ENCODE measurements around the gene IL1RL2.

DNA sequence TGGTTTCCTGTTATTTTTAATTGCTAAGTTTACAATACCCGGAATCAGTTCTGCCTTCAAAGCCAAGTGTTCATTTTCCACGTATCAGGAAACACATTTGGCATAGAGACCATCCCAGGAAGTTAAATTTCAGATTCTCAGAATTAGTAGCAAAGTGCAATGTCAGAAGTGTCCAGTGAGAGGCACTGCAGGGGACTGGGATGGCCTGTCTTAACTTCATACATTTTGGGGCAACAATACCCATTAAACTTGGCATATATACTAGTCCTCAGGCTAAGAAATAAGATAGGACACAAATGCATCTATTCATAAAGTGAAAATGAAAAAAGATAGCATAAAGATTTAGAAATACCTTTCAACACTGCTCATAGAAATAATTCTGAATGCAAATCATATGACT lies 1.5 kb upstream of the IL1RL2 start:
- TF ChIP-seq, protein P1, sequence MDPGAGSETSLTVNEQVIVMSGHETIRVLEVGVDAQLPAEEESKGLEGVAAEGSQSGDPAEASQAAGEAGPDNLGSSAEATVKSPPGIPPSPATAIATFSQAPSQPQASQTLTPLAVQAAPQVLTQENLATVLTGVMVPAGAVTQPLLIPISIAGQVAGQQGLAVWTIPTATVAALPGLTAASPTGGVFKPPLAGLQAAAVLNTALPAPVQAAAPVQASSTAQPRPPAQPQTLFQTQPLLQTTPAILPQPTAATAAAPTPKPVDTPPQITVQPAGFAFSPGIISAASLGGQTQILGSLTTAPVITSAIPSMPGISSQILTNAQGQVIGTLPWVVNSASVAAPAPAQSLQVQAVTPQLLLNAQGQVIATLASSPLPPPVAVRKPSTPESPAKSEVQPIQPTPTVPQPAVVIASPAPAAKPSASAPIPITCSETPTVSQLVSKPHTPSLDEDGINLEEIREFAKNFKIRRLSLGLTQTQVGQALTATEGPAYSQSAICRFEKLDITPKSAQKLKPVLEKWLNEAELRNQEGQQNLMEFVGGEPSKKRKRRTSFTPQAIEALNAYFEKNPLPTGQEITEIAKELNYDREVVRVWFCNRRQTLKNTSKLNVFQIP (CRISPR knock-in tag; IDR thresholded peaks at IDR 0.05; ENCODE audit: borderline replicate concordance, low read depth): no peak
- TF ChIP-seq ZFP3 (CRISPR knock-in tag; IDR thresholded peaks at IDR 0.05) (no peak), OSR1 (CRISPR knock-in tag; IDR thresholded peaks at IDR 0.05) (no peak), ZNF70 (CRISPR knock-in tag; IDR thresholded peaks at IDR 0.05) (no peak), BACH2 (CRISPR knock-in tag; IDR thresholded peaks at IDR 0.05; ENCODE audit: borderline replicate concordance) (no peak), SNAI2 (CRISPR knock-in tag; IDR thresholded peaks at IDR 0.05) (no peak), ZFP30 (CRISPR knock-in tag; IDR thresholded peaks at IDR 0.05) (no peak), TCF4 (CRISPR knock-in tag; IDR thresholded peaks at IDR 0.05; ENCODE audit: borderline replicate concordance) (no peak)
- TF ChIP-seq, protein P2, sequence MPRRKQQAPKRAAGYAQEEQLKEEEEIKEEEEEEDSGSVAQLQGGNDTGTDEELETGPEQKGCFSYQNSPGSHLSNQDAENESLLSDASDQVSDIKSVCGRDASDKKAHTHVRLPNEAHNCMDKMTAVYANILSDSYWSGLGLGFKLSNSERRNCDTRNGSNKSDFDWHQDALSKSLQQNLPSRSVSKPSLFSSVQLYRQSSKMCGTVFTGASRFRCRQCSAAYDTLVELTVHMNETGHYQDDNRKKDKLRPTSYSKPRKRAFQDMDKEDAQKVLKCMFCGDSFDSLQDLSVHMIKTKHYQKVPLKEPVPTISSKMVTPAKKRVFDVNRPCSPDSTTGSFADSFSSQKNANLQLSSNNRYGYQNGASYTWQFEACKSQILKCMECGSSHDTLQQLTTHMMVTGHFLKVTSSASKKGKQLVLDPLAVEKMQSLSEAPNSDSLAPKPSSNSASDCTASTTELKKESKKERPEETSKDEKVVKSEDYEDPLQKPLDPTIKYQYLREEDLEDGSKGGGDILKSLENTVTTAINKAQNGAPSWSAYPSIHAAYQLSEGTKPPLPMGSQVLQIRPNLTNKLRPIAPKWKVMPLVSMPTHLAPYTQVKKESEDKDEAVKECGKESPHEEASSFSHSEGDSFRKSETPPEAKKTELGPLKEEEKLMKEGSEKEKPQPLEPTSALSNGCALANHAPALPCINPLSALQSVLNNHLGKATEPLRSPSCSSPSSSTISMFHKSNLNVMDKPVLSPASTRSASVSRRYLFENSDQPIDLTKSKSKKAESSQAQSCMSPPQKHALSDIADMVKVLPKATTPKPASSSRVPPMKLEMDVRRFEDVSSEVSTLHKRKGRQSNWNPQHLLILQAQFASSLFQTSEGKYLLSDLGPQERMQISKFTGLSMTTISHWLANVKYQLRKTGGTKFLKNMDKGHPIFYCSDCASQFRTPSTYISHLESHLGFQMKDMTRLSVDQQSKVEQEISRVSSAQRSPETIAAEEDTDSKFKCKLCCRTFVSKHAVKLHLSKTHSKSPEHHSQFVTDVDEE (CRISPR knock-in tag; IDR thresholded peaks at IDR 0.05): no peak

Measured in SK-N-SH treated with all-trans-retinoic acid at 6 μM for 48 hours (cell line).